Measurements from ENCODE around the gene ST6GALNAC6.

The ST6GALNAC6 gene

DNA sequence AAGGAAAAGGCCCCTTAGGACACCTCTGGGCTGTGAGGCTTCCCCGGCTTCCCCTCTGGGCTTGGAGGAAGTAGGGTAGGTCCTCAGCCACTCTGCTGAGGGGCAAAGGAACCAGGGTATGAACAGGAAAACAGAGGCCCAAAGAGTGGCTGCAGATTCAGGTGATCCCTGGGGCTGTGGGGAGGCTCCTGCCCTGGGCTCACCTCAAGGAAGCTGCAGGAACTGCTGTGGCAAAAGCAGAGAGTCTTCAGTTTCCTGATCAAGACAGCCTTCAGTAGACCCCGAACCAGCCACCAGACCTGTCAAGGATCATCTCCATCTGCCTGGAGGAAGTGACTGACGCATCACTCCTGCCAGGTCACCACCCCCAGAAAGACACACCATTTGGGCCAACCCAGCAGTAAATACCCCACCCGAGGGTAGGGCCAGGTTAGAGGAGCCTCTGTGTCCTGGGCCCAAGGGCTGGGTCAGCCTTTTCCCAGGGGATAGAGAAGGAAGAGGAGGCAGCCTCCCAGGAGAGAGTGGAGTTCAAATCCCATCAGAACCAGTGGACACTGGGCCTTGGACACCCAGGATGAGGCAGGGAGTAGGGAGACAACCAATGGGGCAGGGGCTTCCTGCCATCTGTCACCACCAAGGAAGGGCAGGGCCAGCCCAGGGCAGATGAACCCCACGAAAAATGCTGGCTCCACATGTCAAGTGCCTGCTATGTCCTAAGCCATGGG is 5.8 kb upstream of the ST6GALNAC6 start:
- Mint-ChIP-seq H3K4me3 (no peak overlapping the region), H3K27ac (no peak overlapping the region)
- no peak for DNase-seq

GRCh38 chr9:127904561-127905003 is 5.2 kb upstream of the ST6GALNAC6 start:
- H3K9me3 Mint-ChIP-seq = no peaks in the 10 kb centered on the region
- TF ChIP-seq, protein P1, sequence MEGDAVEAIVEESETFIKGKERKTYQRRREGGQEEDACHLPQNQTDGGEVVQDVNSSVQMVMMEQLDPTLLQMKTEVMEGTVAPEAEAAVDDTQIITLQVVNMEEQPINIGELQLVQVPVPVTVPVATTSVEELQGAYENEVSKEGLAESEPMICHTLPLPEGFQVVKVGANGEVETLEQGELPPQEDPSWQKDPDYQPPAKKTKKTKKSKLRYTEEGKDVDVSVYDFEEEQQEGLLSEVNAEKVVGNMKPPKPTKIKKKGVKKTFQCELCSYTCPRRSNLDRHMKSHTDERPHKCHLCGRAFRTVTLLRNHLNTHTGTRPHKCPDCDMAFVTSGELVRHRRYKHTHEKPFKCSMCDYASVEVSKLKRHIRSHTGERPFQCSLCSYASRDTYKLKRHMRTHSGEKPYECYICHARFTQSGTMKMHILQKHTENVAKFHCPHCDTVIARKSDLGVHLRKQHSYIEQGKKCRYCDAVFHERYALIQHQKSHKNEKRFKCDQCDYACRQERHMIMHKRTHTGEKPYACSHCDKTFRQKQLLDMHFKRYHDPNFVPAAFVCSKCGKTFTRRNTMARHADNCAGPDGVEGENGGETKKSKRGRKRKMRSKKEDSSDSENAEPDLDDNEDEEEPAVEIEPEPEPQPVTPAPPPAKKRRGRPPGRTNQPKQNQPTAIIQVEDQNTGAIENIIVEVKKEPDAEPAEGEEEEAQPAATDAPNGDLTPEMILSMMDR (IDR thresholded peaks at IDR 0.05) = no peak
- H3K36me3 Mint-ChIP-seq (ENCODE audit: low read depth) = no peaks in the 10 kb centered on the region
- no peaks in the 10 kb centered on the region for H3K27me3 Mint-ChIP-seq (ENCODE audit: low read depth, poor library complexity)
- no peak for DNase-seq
- H3K4me3 Mint-ChIP-seq = peak overlapping the region; percentile 56
- H3K27ac Mint-ChIP-seq = peak overlapping the region; percentile 54
- peaks cover 59% of the 10 kb centered on the region for H3K4me1 Mint-ChIP-seq

More for the DNA sequence above, 5.8 kb upstream of the ST6GALNAC6 start:
- H3K27me3 Mint-ChIP-seq (ENCODE audit: low read depth, poor library complexity) = no peaks in the 10 kb centered on the region
- H3K9me3 Mint-ChIP-seq = no peaks in the 10 kb centered on the region
- peaks cover 61% of the 10 kb centered on the region for H3K4me1 Mint-ChIP-seq
- TF ChIP-seq, protein P1 (IDR thresholded peaks at IDR 0.05) = no peak
- H3K36me3 Mint-ChIP-seq (ENCODE audit: low read depth) = no peaks in the 10 kb centered on the region

DNA sequence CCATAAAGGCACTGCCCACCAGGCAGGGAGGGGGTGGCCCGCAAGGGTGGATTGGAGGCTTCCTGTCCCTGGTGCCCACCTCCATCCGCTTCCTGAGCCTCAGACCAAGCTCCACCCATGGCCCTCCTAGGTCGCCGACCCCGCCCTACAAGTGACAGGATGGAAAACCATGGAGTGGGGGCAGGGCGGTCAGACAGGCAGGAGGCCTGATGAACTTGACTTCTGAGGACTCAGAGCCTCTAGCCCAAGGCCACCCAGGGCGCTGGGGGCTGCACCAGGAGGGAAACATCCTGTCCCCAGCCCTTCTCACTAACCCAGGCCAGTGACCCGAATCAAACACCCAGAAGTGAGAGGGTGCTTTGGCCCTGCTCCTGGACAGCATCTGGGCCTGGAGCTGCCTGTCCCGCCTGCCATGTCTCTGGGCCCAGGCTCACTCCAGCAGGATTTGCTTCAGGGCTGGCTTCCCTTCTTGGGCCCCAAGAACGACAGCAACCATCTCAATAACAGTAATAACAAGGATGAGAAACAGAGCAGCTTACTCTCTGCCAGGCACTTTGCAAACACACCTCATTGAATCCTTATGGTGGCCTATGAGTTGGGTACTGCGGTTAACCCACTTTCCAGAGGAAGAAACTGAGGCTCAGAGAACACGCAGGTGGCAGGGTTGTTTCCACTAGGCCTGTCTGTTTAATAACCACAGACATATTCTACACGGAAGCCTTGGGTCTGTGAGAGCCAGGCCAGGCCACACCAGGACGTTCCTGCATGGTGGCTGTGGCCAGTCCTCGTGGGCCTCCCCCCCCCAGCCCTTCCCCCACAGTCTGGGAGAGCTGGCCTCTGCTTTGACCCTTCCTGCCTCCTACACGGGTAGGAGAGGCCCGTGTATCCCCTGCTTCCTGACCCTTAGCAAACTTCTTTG is 4.4 kb upstream of the ST6GALNAC6 start:
- Mint-ChIP-seq H3K9me3 (no peaks in the 10 kb centered on the region), H3K4me1 (peaks cover 56% of the 10 kb centered on the region), H3K36me3 (ENCODE audit: low read depth) (no peaks in the 10 kb centered on the region), H3K27ac (peak overlapping the region; percentile 54), H3K4me3 (peak overlapping the region; percentile 56), H3K27me3 (ENCODE audit: low read depth, poor library complexity) (no peaks in the 10 kb centered on the region)
- TF ChIP-seq, protein P1 (IDR thresholded peaks at IDR 0.05) = no peak
- DNase-seq = peak; percentile 73

- Mint-ChIP-seq H3K36me3 (ENCODE audit: low read depth) (peaks cover 33% of the 10 kb centered on the region), H3K27me3 (ENCODE audit: low read depth, poor library complexity) (no peaks in the 10 kb centered on the region), H3K4me3 (peak overlapping the region; percentile 88), H3K27ac (peak overlapping the region; percentile 90), H3K9me3 (peaks cover 21% of the 10 kb centered on the region), H3K4me1 (peaks cover 42% of the 10 kb centered on the region)
- peak; percentile 53 for DNase-seq
- TF ChIP-seq, protein P1 (IDR thresholded peaks at IDR 0.05) = no peak
Observed at GRCh38 chr9:127898433-127899127, 823 bp downstream of the ST6GALNAC6 start.

DNA sequence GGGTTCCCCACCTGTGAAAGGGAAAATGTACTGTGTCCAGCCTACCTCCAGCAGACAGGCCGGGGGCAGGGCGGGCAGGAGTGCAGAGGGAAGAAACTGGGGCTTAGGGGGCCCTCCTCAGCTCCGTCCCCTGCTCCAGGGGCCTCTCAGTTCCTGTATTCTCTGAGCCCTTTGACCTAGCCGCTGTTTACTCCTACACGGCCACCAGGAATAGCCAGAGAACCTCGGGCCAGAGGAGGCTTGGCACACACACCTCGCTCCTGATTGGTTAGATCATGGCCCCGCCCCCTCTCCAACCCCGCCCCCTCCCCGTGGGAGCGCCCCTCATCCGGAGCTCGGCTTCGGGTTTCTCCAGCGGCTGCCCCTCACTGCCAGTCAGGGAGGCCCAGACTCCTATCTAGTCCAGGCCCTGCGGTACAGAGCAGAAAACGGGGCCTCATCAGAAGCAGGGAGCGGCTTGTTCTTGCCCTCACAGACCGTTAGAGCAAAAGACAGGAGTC is 2.2 kb downstream of the ST6GALNAC6 start:
- peak overlapping the region; percentile 88 for H3K4me3 Mint-ChIP-seq
- peaks cover 35% of the 10 kb centered on the region for H3K4me1 Mint-ChIP-seq
- DNase-seq = peak; percentile 89
- H3K9me3 Mint-ChIP-seq = peaks cover 34% of the 10 kb centered on the region
- peak overlapping the region; percentile 97 for H3K27ac Mint-ChIP-seq
- H3K27me3 Mint-ChIP-seq (ENCODE audit: low read depth, poor library complexity) = peaks cover 3% of the 10 kb centered on the region
- TF ChIP-seq, protein P1 (IDR thresholded peaks at IDR 0.05) = no peak
- H3K36me3 Mint-ChIP-seq (ENCODE audit: low read depth) = peaks cover 47% of the 10 kb centered on the region
